MM.1S (cell line): ENCODE data around the gene SPEG.

Experiments used
- DNase-seq: peaks from one replicate; pipeline ENCODE4 v3.0.0-alpha.2; 2015
- H2AFZ ChIP-seq: fragments of 300-600 bp; sonication (generic); 2 replicates; pipeline ENCODE4 v1.6.0; 2016; ENCODE audit warnings: antibody characterized with exemption, low read length
- H3F3A ChIP-seq: fragments of 300-600 bp; sonication (generic); 2 replicates; pipeline ENCODE4 v1.6.1; 2016; ENCODE audit warnings: mild to moderate bottlenecking, antibody characterized with exemption, low read length, moderate library complexity, mixed read lengths; ENCODE audit not compliant: insufficient read depth
- H3K27ac ChIP-seq: fragments of 300-600 bp; sonication (generic); 2 replicates; pipeline ENCODE4 v1.5.1; 2016; ENCODE audit warnings: mild to moderate bottlenecking, low read length
- H3K27me3 ChIP-seq: fragments of 300-600 bp; sonication (generic); replicated peaks from 2 replicates; pipeline ENCODE4 v1.6.0; 2016; ENCODE audit warnings: low read length; ENCODE audit not compliant: insufficient read depth
- H3K36me3 ChIP-seq: fragments of 300-600 bp; sonication (generic); replicated peaks from 2 replicates; pipeline ENCODE4 v1.6.1; 2016; ENCODE audit warnings: mild to moderate bottlenecking, low read length, mixed read lengths; ENCODE audit not compliant: insufficient read depth
- H3K4me1 ChIP-seq: fragments of 300-600 bp; sonication (generic); 2 replicates; pipeline ENCODE4 v1.6.1; 2016; ENCODE audit warnings: low read length, mixed read lengths
- H3K4me2 ChIP-seq: fragments of 300-600 bp; sonication (generic); 2 replicates; pipeline ENCODE4 v1.6.0; 2016; ENCODE audit warnings: low read depth, low read length
- H3K4me3 ChIP-seq: fragments of 300-600 bp; sonication (generic); 2 replicates; pipeline ENCODE4 v1.5.1; 2016; ENCODE audit warnings: low read length, mixed read lengths
- H3K79me2 ChIP-seq: fragments of 300-600 bp; sonication (generic); 2 replicates; pipeline ENCODE4 v1.6.1; 2016; ENCODE audit warnings: mixed run types, low read length, mixed read lengths
- H3K9ac ChIP-seq: fragments of 300-600 bp; sonication (generic); 2 replicates; pipeline ENCODE4 v1.6.1; 2016; ENCODE audit warnings: low read length, mixed read lengths
- H3K9me2 ChIP-seq: fragments of 300-600 bp; sonication (generic); replicated peaks from 2 replicates; pipeline ENCODE4 v1.6.1; 2016; ENCODE audit warnings: mild to moderate bottlenecking, low read length, mixed read lengths; ENCODE audit not compliant: insufficient read depth
- H3K9me3 ChIP-seq: fragments of 300-600 bp; sonication (generic); replicated peaks from 2 replicates; pipeline ENCODE4 v1.6.1; 2016; ENCODE audit warnings: mild to moderate bottlenecking, low read length, mixed read lengths; ENCODE audit not compliant: insufficient read depth
- H4K20me1 ChIP-seq: fragments of 300-600 bp; sonication (generic); 2 replicates; pipeline ENCODE4 v1.6.1; 2016; ENCODE audit warnings: mild to moderate bottlenecking, low read length, moderate library complexity, mixed read lengths; ENCODE audit not compliant: insufficient read depth
- EZH2 ChIP-seq: fragments of 300-600 bp; sonication (generic); optimal IDR thresholded peaks from 2 replicates; pipeline ENCODE3; 2017; ENCODE audit warnings: low read depth, mild to moderate bottlenecking, antibody characterized with exemption, low read length, mixed read lengths
- EZH2phosphoT487 ChIP-seq: fragments of 300-600 bp; sonication (generic); IDR thresholded peaks from 2 replicates; pipeline ENCODE4 v1.6.1; 2018; ENCODE audit warnings: antibody characterized with exemption, low read length
- TF ChIP-seq, protein P1 (sequence below): fragments of 300-600 bp; sonication (generic); IDR thresholded peaks from 2 replicates; pipeline ENCODE4 v1.5.1; 2016; ENCODE audit warnings: antibody characterized with exemption, low read length, mixed read lengths

SPEG gene

GRCh38 chr2:219408631-219409030, 26.0 kb upstream of the SPEG start:
- Histone ChIP-seq H3K36me3 (no peaks in the 10 kb centered on the region), H3K27ac (no peak overlapping the region)

GRCh38 chr2:219409619-219410018, 25.0 kb upstream of the SPEG start:
- Histone ChIP-seq H3K36me3 (no peaks in the 10 kb centered on the region), H3K9me3 (no peaks in the 10 kb centered on the region), H2AFZ (no peak overlapping the region), H3K4me2 (no peak overlapping the region), H3K4me3 (no peak overlapping the region), H3K4me1 (no peaks in the 10 kb centered on the region), H3K27ac (no peak overlapping the region), H3K27me3 (peaks cover 13% of the 10 kb centered on the region), H3K9me2 (no peaks in the 10 kb centered on the region), H4K20me1 (no peaks in the 10 kb centered on the region), H3F3A (no peaks in the 10 kb centered on the region), H3K9ac (no peak overlapping the region), H3K79me2 (no peaks in the 10 kb centered on the region)
- no peak for TF ChIP-seq EZH2phosphoT487
- no peak for TF ChIP-seq EZH2
- DNase-seq: no peak

More at GRCh38 chr2:219408631-219409030, 26.0 kb upstream of the SPEG start:
- H3K4me2 ChIP-seq: no peak overlapping the region
- H3K27me3 ChIP-seq: peaks cover 3% of the 10 kb centered on the region; the same call in 1 of the 2 replicates
- no peaks in the 10 kb centered on the region for H3K9me3 ChIP-seq
- no peaks in the 10 kb centered on the region for H3K9me2 ChIP-seq
- no peaks in the 10 kb centered on the region for H4K20me1 ChIP-seq
- H3K4me3 ChIP-seq: no peak overlapping the region
- no peaks in the 10 kb centered on the region for H3K79me2 ChIP-seq
- H3K9ac ChIP-seq: no peak overlapping the region
- no peak for DNase-seq
- H3F3A ChIP-seq: no peaks in the 10 kb centered on the region
- TF ChIP-seq, protein P1, sequence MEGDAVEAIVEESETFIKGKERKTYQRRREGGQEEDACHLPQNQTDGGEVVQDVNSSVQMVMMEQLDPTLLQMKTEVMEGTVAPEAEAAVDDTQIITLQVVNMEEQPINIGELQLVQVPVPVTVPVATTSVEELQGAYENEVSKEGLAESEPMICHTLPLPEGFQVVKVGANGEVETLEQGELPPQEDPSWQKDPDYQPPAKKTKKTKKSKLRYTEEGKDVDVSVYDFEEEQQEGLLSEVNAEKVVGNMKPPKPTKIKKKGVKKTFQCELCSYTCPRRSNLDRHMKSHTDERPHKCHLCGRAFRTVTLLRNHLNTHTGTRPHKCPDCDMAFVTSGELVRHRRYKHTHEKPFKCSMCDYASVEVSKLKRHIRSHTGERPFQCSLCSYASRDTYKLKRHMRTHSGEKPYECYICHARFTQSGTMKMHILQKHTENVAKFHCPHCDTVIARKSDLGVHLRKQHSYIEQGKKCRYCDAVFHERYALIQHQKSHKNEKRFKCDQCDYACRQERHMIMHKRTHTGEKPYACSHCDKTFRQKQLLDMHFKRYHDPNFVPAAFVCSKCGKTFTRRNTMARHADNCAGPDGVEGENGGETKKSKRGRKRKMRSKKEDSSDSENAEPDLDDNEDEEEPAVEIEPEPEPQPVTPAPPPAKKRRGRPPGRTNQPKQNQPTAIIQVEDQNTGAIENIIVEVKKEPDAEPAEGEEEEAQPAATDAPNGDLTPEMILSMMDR: no peak
- TF ChIP-seq EZH2: no peak
- no peak for TF ChIP-seq EZH2phosphoT487
- no peaks in the 10 kb centered on the region for H3K4me1 ChIP-seq
- no peak overlapping the region for H2AFZ ChIP-seq

DNA sequence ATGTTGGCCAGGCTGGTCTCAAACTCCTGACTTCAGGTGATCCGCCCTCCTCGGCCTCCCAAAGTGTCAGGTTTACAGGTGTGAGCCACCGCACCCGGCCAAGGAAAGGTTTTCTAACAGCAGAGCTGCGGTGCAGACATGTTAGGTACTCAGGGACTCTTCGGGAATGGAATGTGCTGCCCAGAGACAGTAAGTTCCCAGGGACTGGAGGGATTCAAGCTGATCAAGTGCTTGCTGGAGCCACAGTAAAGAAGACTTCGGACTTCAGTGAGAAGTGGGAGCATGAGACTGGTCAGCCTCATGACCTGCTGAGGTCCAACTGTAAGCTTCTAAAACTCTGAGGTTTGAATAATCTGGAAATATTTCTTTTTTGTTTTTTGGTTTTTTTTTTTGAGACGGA, 24.3 kb upstream of the SPEG start:
- no peak for DNase-seq
- Histone ChIP-seq H2AFZ (no peak overlapping the region), H3K9me2 (no peaks in the 10 kb centered on the region), H3K4me3 (no peak overlapping the region), H3K4me2 (no peak overlapping the region), H3K27ac (no peak overlapping the region), H3K9me3 (no peaks in the 10 kb centered on the region), H3K79me2 (no peaks in the 10 kb centered on the region), H3K36me3 (no peaks in the 10 kb centered on the region), H3F3A (no peaks in the 10 kb centered on the region), H4K20me1 (no peaks in the 10 kb centered on the region), H3K4me1 (no peaks in the 10 kb centered on the region), H3K27me3 (peaks cover 13% of the 10 kb centered on the region), H3K9ac (no peak overlapping the region)
- no peak for TF ChIP-seq EZH2phosphoT487

GRCh38 chr2:219414857-219415256, 19.8 kb upstream of the SPEG start:
- no peak overlapping the region for H2AFZ ChIP-seq
- H3K4me2 ChIP-seq: no peak overlapping the region
- H3K4me1 ChIP-seq: no peaks in the 10 kb centered on the region
- H3F3A ChIP-seq: no peaks in the 10 kb centered on the region
- H3K79me2 ChIP-seq: no peaks in the 10 kb centered on the region
- no peak overlapping the region for H3K4me3 ChIP-seq
- no peak overlapping the region for H3K27ac ChIP-seq
- no peak for DNase-seq
- H3K27me3 ChIP-seq: peaks cover 15% of the 10 kb centered on the region; the same call in 1 of the 2 replicates
- H4K20me1 ChIP-seq: no peaks in the 10 kb centered on the region
- no peak for TF ChIP-seq EZH2
- TF ChIP-seq, protein P1: no peak
- TF ChIP-seq EZH2phosphoT487: no peak
- H3K9me2 ChIP-seq: no peaks in the 10 kb centered on the region
- no peaks in the 10 kb centered on the region for H3K36me3 ChIP-seq
- no peak overlapping the region for H3K9ac ChIP-seq
- H3K9me3 ChIP-seq: no peaks in the 10 kb centered on the region
